HG03571 (cell line): ENCODE measurements around the gene LMBR1L.
A peak's percentile ranks its signal among the peaks of the same experiment; 100 is the strongest.
"Not testable (repeated sequence)": the region's sequence is repeated elsewhere in the genome, so short reads cannot be mapped to it uniquely, and the experiment has no call there.

Source experiments
- ATAC-seq: cut with Tn5 transposase; IDR thresholded peaks from one replicate; pipeline ENCODE4 v1.9.1; 2021; ENCODE audit not compliant: unreplicated experiment

Gene LMBR1L, protein sequence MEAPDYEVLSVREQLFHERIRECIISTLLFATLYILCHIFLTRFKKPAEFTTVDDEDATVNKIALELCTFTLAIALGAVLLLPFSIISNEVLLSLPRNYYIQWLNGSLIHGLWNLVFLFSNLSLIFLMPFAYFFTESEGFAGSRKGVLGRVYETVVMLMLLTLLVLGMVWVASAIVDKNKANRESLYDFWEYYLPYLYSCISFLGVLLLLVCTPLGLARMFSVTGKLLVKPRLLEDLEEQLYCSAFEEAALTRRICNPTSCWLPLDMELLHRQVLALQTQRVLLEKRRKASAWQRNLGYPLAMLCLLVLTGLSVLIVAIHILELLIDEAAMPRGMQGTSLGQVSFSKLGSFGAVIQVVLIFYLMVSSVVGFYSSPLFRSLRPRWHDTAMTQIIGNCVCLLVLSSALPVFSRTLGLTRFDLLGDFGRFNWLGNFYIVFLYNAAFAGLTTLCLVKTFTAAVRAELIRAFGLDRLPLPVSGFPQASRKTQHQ

DNA sequence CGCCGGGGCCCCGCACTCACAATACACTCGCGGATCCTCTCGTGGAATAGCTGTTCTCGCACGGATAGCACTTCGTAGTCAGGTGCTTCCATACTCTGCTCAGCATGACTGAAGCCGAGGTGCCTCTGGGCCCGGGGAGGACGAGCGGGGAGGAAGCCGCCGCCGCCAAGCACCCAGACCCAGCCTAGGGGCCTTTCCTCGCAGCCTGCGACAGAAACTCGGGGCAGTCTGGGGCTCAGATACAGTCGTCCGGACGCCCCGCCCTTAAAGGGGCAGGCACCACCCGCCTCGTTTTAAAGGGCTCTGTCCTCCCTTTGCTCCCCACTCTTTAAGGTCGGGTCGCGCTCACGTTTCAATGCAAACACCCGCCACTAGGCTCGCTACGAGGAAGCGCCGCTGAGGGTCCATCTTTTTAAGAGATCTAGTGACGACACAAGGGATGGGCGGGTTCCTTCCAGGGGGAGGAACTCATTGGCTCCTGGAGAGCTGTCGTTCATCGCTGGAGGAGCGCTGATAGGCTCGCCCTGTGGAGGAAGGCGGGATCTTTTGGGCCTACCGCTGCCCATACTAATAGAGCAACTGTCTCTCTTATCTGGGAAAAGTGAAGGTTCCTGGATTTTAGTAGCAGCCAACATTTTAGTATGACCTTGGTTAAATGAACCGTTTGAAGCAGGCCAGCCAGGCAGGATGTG lies at the start of gene LMBR1L:
Gene LMBR1L, minus strand, starts transcription at position 384 of the 692 bp plus-strand sequence. Its CDS starts 292 bp downstream, at position 92.
- ATAC-seq, result peak; percentile 98

GRCh38 chr12:49160399-49160798 lies 49.8 kb upstream of the LMBR1L start:
- no peak for ATAC-seq

- no peak for ATAC-seq
Observed at GRCh38 chr12:49154221-49154620, 43.6 kb upstream of the LMBR1L start.

DNA sequence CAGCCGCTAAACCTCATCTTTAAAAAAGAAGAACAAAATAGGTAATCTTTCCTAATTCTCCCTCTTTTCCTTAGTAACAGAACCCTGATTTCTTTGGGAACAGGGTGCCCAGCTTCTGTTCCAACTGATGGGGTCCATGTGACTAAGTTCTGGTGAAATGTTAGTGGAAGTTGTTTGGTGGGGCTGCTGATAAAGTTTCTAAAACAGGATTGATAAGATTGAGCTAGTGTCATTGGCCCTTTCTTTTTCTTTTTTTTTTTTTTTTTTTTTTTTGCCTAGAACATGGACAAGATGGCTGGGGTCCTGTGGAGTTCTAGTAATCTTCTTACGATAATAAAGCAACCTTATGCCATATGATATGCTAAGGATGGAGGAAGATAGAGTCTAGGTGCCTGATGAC lies 36.7 kb upstream of the LMBR1L start:
- ATAC-seq, result no peak

DNA sequence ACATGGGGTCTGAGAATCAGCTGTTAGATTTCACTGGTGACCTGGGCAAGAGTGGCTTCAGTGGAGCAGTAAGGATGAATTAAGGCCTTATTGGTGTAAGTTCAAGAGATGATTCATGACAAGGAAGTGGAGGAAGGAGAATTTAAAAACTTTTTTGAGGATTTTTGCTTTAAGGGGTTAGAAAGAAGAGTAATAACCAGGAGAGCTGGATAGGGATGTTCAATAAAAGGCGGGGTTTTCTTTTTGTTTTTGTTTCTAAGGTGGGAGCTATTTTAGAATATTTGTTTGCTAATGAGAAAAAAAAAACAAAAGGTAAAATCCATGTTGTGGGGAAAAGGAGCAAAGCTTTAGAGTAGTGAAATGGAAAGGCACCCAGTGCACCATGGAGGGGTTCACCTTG lies 35.8 kb upstream of the LMBR1L start:
- no peak for ATAC-seq

- ATAC-seq, result no peak
Observed at GRCh38 chr12:49144384-49144783, 33.7 kb upstream of the LMBR1L start.

DNA sequence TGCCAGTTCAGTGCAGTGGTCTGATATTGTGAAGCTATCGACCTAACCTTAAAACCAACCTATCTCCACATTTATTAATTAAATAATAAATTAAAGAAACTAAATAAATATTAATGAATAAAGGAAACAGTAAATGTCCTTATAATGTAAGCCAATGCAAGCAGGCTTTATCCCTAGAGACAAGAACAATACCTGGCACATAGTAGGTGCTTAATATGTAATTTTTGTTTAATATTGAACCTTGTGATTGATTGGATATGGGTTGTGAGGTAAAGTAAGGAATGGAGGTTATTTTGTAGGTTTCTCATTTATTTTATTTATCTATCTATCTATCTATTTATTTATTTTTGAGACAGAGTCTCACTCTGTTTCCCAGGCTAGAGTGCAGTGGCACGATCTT lies 28.4 kb upstream of the LMBR1L start:
- ATAC-seq, result no peak

GRCh38 chr12:49138587-49138986 lies 27.9 kb upstream of the LMBR1L start:
- ATAC-seq, result no peak

DNA sequence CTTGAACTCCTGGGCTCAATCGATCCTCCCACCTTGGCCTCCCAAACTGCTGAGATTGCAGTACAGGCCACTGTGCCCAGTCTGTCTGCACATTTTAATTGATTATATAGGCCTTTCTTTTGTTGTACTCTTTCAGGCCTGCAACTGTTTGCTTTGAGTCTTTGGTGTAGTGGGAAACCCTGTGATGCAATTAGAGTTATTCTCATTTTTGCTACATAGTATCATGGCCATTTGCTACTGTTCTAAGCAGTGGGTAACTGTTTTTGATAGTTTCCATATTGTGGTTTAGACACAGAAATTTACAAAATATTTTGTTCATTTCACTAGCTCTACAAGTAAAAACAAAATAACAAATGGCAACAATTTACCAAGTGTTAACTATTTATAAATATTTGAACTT lies 26.8 kb upstream of the LMBR1L start:
- no peak for ATAC-seq

GRCh38 chr12:49136997-49137396 lies 26.4 kb upstream of the LMBR1L start:
- not testable (repeated sequence) for ATAC-seq

GRCh38 chr12:49133590-49133989 lies 22.9 kb upstream of the LMBR1L start:
- no peak for ATAC-seq

DNA sequence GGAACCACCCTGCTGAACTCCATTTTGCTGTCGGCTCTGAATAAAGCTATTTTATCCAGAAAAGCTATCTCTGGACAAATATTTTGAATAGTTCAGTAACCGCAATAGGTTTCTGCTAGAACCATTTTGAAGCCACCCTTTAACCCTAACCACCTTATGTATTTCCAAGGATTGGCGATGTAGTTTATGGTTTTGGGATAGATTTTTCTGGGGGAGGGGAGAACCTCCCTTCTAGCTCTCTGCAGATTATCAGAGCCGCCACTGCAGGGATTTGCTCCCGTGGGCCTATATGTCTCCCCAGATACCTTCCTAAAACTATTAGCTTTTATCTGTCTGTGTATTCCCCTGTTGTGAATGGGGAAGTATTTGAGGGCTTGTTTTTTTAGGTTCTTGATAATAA lies 22.4 kb upstream of the LMBR1L start:
- no peak for ATAC-seq

- ATAC-seq, result peak; percentile 4
Observed at GRCh38 chr12:49131894-49132461, 21.3 kb upstream of the LMBR1L start.

GRCh38 chr12:49131051-49131893 lies 20.6 kb upstream of the LMBR1L start, which contains the start of gene TUBA1B:
Gene TUBA1B (minus strand): TSS chr12:49131395. CDS start chr12:49131300, 95 bp downstream.
- peak; percentile 67 for ATAC-seq

DNA sequence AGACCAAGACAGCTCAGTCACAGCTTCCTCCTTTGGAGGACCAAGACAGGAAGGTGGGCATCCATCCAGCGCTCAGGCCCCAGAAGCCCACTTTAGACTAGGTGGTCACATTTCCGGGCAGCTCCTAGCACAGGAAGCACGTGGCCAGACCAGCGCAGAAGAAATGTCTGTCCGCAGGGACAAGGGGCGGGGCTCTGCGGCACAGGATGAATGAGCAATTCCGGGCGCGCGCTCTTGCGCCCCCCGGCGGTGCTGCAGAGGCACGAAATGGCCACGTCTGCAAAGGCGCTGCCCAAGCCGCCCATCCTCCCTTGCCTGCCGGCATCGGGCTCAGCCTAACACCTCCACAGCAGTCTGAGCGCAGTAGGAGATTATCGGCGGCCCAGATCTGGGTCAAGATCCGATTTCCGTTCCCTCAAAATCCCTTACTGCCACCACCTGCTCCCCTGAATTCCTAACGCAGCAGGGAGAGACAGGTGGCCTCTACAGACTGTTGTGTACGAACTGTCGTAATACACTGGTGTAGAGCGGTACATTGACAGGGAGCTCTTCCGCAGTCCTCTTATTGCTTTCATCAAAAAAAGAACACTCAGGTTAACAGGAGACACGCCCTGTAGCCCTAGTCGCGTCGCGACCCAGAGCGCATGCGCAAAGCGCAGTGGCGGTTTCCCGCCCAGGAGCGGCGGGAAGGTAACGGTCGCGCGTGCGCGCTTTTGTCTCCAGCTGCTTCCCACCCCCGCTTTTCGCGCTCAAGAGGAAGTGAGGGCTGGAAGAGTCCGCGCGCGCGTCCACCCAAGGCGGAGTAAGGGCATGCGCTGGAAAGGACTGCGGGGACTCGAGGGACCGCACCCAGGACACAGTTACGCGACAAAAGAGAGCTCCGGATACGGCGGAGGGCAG lies 19.8 kb upstream of the LMBR1L start:
- ATAC-seq, result peak; percentile 47

DNA sequence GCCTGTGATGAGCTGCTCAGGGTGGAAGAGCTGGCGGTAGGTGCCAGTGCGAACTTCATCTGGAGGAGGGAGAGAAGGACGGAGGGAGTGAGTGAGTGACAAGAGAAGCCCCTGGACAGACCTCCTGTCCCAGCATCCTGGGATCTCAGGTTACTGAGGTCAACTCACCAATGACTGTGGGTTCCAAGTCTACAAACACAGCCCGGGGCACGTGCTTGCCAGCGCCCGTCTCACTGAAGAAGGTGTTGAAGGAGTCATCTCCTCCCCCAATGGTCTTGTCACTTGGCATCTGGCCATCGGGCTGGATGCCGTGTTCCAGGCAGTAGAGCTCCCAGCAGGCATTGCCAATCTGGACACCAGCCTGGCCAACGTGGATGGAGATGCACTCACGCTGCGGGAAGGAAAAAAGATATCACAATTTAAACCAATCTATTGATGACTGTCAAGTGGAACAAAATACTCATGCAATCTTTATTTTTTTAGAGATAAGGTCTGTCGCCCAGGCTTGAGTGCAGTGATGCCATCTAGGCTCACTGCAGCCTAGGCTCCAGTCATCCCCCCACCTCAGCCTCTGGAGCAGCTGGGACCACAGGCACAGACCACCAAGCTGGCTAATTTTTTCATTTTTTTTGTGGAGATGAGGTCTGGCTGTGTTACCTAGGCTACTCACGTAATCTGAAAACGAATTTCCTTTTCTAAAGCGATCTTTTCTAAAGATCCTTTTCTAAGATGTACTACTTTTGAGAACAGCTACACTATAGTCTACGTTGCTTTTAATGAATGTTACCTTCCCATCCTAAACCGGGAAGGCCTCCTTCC lies 18.9 kb upstream of the LMBR1L start:
- no peak for ATAC-seq

DNA sequence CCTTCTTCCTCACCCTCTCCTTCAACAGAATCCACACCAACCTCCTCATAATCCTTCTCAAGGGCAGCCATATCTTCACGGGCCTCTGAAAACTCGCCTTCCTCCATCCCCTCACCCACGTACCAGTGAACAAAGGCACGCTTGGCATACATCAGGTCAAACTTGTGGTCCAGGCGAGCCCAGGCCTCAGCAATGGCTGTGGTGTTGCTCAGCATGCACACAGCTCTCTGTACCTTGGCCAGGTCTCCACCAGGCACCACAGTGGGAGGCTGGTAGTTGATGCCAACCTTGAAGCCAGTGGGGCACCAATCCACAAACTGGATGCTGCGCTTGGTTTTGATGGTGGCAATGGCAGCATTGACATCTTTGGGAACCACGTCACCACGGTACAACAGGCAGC lies 17.3 kb upstream of the LMBR1L start:
- not testable (repeated sequence) for ATAC-seq

DNA sequence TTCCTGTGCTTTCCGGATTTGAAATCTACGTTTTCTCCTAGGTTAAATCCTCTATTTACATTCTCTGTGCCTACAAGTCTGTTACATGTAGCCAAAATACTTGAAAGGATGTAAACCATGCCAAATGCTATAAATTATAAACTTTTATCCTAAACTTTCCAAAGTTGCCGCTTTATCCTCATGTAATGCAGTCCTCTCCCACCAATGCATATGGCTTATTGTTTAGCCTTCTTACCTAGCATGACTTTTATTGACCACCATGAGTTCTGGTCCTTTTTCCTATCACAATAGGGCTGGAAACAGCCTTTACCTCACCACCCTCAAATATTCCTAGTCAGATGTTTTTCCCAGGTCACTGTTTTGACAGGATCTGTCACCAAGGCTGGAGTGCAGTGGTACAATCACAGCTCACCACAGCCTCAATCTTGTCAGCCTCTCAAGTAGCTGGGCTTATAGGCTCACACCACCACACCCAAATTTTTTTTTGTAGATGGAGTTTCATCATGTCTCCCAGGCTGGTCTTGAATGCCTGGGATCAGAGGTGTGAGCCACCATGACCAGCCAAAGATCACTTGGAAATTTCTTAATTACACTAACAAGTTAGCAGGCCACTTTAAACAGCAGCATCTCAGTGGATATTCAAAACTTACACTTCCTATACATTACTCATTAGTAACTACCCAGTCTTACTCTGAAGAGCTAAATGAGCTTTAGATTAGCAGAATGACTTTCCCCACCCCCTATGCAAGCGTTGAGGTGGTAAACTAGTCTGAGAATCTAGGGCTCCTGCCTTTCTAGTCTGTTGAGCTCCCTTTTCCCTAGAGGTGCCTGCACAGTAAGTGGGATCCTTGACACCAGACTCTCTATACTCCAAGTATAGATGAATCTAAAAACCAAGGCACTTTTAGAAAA lies 16.5 kb upstream of the LMBR1L start:
- no peak for ATAC-seq
